Choroid plexus epithelial cell (primary cell): ENCODE results near the gene ITPR2.

Experiments used
- DNase-seq: peaks from one replicate; pipeline ENCODE4 v3.0.0-alpha.2; 2010; ENCODE audit warnings: low read depth
- H3K4me3 ChIP-seq: 2 replicates; pipeline ENCODE4 v1.5.1; 2011; ENCODE audit warnings: low read depth, mild to moderate bottlenecking, control low read depth, low read length, moderate library complexity
- TF ChIP-seq, protein P1 (sequence below): conservative IDR thresholded peaks from 2 replicates; pipeline ENCODE4 v1.5.1; 2011; ENCODE audit warnings: low read depth, mild to moderate bottlenecking, control low read depth, inconsistent platforms, low read length, moderate library complexity

The ITPR2 gene

DNA sequence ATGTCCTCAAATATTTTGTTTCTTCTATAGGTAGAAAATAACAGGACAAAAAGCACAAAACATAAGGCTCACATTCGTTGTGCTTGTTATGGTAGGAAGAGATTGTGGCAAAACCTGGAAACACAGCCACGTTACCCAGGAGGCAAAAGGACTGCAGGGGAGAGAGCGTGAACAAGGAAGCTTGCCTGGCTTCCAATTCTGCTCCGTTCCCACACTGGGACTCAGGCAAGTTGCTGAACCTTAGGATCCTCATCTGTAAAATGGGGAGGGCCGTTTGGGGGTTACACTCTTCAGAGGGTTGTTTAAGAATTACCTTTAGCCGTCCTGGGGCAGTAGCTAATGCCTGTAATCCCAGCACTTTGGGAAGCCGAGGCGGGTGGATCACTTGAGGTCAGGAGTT, 432.4 kb downstream of the ITPR2 start:
- H3K4me3 ChIP-seq, result no peak overlapping the region
- no peak for DNase-seq
- TF ChIP-seq, protein P1, sequence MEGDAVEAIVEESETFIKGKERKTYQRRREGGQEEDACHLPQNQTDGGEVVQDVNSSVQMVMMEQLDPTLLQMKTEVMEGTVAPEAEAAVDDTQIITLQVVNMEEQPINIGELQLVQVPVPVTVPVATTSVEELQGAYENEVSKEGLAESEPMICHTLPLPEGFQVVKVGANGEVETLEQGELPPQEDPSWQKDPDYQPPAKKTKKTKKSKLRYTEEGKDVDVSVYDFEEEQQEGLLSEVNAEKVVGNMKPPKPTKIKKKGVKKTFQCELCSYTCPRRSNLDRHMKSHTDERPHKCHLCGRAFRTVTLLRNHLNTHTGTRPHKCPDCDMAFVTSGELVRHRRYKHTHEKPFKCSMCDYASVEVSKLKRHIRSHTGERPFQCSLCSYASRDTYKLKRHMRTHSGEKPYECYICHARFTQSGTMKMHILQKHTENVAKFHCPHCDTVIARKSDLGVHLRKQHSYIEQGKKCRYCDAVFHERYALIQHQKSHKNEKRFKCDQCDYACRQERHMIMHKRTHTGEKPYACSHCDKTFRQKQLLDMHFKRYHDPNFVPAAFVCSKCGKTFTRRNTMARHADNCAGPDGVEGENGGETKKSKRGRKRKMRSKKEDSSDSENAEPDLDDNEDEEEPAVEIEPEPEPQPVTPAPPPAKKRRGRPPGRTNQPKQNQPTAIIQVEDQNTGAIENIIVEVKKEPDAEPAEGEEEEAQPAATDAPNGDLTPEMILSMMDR, result no peak

DNA sequence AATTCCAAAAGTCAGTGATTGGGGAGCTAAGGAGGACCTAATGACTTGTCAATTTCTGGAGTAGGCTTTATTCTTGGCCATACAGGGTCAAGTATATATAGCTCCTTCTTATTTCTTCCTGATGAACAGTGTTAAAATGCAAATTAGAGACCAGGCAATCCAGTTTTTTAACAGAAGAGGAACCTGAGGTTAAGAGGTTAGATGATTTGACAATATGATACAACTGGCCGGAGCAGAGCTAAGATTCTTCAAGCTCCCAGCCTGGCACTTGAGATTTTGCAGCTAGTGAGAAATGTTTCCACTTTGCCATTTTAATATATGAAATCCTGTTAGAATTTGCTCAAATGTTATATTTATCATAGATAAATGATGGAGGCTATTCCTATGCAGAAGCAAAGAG, 433.6 kb downstream of the ITPR2 start:
- no peak for DNase-seq
- no peak overlapping the region for H3K4me3 ChIP-seq
- TF ChIP-seq, protein P1, result no peak

DNA sequence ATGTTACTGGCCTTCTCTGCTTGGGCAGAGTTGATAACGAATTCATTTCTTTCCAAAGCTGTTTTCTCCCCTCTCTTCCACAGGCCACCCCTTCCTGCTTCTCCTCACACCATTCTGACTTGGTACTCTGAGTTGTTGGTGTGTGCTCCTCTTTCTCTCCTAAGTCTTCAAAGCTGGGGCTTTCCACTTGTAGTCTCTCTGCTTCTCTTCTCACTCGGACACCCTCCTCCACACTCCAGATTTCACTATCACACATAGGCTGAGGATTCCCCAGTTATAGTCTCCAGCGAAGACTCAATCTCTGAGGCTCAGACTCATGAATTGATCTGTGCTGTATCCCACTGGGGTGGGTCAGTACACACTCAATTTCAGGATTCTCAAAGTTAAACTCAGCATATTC, 436.6 kb downstream of the ITPR2 start:
- TF ChIP-seq, protein P1, result no peak
- no peak overlapping the region for H3K4me3 ChIP-seq
- no peak for DNase-seq

DNA sequence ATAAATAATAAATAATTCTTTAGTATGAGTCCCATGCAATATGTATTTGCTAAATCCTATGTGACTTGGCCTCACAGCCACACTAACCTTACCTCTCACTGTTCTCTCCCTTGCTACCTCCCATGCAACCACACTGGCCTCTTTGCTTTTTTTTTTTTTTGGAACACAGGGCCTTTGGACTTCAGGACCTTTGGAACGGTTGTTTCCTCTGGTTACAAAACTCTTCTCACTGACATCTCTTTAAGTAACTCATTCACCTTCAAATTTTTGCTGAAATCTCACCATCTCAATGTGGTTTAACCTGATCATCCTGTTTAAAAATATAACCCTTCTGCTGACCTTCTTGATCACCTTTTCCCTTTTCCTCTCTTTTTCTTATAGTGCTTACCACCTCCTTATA, 443.7 kb downstream of the ITPR2 start:
- TF ChIP-seq, protein P1, result no peak
- H3K4me3 ChIP-seq, result no peak overlapping the region
- DNase-seq, result no peak

DNA sequence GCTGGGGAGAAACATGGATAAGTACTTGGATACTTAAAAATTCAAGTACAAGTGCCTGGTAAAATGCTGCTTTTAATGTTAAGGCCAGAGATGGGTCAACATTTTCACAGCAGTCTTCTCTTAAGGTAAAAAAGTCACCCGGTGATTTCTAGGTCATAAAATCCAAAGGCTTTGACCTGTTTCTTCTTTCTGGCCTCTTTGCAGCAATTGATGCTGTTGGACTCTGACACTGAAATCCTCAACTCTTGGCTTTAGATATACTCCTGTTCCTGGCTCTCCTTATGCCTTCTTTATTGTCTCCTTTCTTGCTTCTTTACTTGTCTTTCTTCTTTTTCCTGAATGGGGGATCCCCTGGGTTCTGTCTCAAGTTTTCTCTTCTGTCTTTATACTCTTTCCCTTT, 448.5 kb downstream of the ITPR2 start:
- TF ChIP-seq, protein P1, result no peak
- no peak for DNase-seq
- H3K4me3 ChIP-seq, result no peak overlapping the region

DNA sequence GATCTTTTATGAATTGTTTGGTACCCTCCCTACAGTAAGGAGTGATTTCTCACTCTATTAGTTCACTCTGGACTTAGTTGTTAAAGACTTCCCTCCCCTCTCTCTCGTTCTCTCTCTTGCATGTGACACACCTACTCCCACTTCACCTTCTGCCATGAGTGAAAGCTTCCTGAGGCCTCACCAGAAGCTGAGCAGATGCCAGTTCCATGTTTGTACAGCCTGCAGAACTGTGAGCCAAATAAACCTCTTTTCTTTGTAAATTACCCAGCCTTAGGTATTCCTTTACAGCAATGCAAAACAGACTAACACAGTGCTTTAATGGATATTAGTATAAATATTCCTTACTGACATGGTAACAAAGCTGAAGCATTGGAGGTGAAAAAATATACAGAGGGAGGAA, 450.0 kb downstream of the ITPR2 start:
- no peak overlapping the region for H3K4me3 ChIP-seq
- TF ChIP-seq, protein P1, result no peak
- DNase-seq, result no peak

DNA sequence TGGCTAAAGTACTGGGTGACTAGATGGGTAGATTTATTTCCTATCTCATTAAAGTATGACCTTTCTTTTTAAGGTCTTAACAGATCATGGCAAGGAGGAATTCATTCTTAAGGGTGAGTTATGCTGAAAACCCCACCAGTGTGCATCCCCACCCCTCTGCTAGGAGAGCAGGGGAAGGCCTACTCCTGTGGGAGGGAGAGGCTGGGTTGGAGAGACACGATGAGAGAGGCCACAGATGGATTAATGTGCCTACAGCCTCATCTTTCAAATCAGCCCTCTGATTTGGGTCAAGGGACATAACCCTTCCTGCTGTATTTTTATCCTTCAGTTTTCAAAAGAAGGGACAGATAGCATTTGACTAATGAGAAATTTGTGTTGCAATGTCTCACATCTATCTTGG, 452.1 kb downstream of the ITPR2 start:
- no peak overlapping the region for H3K4me3 ChIP-seq
- DNase-seq, result no peak
- TF ChIP-seq, protein P1, result no peak
